Endometrium (tissue), 2 donors: ENCODE results near the gene ABHD12.

Source experiments
- FAIRE-seq: peaks from 2 replicates; lab custom pipeline; 2012; peaks lifted over from hg19 to GRCh38; lab: Jason Lieb, UNC
- donor health status: control.
- donor health status: control.

Gene ABHD12

GRCh38 chr20:25306991-25307903 lies 83.4 kb downstream of the ABHD12 start:
- no peak for FAIRE-seq

DNA sequence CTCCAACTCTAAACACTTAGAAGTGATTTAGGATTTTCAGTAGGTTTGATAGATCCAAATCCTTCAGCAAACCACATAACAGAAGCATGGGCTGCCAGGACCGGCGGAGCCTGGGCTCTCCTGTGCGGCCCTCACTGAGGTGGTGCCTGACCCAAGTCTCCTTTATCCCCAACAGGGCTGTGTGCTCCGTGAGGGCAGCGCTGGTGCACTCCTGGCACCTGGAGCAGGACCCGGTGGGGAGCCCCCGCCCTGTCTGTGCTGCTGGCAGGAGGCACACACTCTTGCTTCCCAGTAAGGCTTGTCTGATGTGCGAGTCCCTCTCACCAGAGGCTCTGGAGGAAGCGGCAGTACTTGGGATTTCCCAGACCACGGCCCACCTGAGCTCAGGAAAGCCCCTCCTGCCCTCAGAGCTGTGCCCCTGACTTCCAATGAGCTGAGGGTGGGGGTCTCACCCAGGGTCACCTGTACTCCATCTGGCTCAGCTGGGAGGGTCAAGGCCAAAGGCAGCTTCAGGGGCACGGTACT lies 86.5 kb downstream of the ABHD12 start:
- FAIRE-seq = no peak

DNA sequence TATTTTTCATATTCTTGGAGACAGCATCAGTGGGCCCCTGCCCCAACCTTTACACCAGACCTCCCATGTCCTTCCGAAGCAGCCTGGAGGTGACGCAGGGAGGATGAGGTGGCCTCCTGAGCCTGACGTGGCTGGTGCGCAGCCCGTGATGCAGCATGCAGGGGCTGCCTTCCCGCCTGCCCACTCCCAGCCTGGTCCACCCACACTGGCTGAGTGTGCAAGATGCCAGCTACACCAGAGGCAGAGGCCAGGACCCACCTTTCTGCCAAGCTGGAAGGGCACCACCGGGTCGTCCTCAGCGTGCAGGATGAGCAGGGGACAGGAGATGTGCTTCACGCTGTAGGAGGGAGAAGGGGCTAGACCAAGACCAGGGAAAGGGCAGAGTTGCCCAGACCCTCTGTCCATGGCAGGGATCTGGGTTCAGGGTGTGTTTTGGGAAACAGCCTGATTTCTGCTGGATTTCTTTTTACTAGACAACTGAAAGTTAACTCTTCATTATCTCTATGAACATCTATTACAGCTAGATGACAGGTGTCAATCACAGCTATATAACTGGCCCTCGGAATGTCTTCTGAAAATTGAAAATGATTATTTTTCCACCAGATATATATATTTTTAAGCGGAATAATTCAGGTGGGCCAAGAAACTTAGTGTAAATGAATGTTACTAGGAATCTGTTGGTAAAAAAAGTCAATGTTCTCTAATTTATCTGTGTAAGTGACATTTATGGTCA lies 87.2 kb downstream of the ABHD12 start:
- FAIRE-seq = no peak

GRCh38 chr20:25302596-25302995 lies 88.0 kb downstream of the ABHD12 start:
- no peak for FAIRE-seq

- no peak for FAIRE-seq
Measured at GRCh38 chr20:25301357-25301920, 89.2 kb downstream of the ABHD12 start.

DNA sequence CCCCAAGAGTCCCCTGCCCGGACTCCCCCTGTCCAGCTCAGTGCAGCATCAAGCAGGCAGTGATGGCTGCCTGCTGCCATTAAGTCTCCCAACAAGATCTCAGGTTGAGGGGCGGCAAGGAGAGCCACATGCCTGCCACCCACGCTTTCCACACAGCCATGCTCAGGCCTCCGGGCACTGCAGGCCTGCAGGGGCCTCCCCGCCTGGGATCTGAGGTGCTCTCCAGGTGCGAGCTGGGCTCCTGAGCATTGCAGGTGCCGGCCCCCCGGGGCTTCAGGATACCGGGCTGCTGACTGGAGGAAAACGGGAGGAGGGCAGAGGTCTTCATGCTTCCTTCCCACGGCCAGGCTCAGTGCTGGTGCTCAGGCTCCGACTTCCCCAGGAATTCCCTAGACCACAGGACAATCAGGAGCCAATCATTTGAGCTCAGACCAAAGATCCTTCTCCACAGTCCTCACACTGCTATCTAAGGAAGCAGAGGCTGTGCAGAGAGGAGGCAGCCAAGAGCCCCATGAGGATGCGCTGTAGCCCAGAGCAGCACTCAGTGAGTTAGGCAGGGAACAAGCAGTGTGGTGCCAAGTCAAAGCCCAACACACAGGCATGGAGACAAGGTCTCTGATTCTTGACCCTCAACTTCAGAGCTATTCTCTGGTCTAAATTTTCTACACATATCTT lies 90.0 kb downstream of the ABHD12 start:
- no peak for FAIRE-seq

DNA sequence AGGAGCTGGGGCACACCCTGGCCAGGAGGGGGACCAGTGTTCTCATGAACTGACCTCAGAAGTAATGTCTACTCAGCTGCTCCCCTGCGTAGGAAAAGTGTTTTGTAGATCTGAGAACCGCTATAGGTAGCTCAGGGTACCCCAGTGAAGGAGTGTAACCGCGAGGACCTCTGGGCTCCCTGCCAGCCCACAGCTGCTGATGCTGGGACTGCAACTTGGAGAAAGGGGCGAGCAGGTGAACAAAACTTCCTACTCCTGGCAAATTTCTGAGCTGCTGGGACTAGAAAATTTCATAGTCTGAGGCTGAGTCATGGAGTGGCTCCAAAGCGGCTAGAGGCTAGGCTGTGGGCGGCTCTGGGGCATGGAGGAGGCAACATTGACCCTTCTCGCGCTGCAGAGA lies 90.8 kb downstream of the ABHD12 start:
- FAIRE-seq = no peak

- FAIRE-seq = no peak
Measured at GRCh38 chr20:25297141-25297905, 93.3 kb downstream of the ABHD12 start.

DNA sequence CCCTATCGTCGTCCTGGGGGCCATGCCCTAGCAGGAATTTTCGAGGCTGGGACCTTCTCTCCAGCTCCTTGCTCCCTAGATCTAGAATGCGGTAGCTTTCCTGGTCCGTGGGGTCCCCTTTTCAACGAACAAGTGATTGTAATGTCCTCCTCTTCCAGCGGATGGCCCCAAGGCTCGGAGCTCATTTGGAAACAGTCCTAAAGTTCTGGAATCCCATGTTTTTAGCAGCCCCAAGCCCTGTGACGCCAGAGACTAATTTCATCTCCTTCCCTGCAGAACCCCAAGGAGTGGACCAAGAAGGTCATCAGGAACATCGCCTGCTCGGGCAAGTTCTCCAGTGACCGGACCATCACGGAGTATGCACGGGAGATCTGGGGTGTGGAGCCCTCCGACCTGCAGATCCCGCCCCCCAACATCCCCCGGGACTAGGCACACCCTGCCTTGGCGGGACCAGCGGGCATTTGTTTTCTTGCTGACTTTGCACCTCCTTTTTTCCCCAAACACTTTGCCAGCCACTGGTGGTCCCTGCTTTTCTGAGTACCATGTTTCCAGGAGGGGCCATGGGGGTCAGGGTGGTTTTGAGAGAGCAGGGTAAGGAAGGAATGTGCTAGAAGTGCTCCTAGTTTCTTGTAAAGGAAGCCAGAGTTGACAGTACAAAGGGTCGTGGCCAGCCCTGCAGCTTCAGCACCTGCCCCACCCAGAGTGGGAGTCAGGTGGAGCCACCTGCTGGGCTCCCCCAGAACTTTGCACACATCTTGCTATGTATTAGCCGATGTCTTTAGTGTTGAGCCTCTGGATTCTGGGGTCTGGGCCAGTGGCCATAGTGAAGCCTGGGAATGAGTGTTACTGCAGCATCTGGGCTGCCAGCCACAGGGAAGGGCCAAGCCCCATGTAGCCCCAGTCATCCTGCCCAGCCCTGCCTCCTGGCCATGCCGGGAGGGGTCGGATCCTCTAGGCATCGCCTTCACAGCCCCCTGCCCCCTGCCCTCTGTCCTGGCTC lies 94.2 kb downstream of the ABHD12 start:
- no peak for FAIRE-seq

DNA sequence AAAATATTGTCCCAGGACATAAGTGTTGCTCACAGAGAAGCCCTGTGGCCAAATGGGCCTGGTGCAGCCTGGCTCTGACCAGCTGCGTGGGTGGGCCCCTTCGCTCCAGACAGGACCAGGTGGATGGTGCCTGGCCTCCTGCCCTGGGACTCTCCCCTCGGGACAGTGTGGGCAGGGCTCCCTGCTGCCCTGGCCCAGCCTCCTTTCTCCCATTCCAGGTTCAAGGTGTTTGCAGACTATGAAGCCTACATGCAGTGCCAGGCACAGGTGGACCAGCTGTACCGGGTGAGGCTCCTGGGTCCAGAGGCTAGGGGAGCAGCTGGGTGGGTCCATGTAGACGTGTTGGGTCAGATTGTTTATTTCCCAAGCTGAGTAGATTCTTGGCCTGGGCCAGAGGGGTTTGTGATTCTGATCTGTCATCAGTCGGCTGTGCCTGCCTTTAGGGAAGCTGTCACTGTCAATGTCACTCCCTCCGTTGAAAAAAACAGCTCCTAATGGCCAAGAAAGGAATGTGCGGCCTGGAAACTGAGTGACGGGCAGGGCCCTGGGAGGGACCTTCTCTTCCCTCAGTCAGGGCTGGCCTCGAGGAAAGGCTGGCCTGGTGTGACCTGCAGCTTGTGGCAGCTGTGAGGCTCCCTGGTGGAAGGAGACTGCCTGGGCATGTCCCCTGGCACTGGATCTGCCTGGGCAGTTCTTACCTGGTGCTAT lies 95.1 kb downstream of the ABHD12 start:
- no peak for FAIRE-seq

- FAIRE-seq = no peak
Measured at GRCh38 chr20:25294459-25295385, 95.9 kb downstream of the ABHD12 start.

DNA sequence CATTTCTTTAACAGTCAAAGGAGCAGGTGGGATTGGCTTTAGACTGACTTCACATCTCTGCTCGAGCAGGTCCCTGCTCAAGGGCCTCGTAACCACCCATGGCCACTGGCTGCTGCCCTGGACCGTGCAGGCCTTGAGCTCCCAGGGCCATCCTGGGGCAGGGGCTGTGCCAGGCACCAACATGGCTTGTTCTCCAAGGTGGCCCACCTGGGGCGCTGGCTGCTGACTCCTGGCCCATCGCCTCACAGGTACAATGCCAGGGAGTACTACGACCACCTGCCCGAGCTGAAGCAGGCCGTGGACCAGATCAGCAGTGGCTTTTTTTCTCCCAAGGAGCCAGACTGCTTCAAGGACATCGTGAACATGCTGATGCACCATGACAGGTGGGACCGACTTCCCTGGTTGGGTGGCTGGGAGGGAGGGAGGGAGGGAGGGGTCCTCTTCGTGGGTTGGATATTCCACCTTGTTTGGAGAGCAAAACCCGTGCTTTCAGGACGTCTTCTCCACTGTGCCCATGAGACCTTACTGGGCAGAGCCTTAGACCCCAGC lies 96.7 kb downstream of the ABHD12 start:
- FAIRE-seq = no peak

- FAIRE-seq = no peak
Measured at GRCh38 chr20:25293507-25293906, 97.1 kb downstream of the ABHD12 start.

DNA sequence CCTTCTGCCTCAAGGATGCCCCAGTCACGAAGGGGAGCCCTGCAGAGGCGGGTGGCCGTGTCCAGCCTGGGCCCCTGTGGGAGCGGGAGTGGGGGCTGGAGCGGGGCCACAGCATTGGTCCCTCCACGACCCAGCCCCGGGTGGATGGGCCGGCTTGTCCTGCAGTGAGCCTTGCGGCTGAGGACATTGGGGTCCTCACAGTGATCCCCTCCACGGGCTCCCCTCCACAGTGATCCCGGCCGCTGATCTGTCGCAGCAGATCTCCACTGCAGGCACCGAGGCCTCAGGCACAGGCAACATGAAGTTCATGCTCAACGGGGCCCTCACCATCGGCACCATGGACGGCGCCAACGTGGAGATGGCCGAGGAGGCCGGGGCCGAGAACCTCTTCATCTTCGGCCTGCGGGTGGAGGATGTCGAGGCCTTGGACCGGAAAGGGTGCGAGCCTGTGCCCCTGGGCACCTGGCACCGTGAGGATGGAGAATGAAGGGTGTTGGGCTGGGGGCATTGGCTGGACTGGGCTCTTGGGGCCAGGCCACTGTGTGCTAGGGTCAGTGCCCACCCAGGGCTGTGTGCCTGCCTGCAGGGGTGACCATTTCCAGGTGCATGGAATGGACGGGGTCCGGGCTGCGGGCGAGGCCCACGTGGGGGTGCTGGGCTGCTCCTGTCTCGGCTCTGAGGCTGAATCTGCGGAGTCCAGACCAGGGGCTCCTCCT lies 98.3 kb downstream of the ABHD12 start:
- FAIRE-seq = no peak

DNA sequence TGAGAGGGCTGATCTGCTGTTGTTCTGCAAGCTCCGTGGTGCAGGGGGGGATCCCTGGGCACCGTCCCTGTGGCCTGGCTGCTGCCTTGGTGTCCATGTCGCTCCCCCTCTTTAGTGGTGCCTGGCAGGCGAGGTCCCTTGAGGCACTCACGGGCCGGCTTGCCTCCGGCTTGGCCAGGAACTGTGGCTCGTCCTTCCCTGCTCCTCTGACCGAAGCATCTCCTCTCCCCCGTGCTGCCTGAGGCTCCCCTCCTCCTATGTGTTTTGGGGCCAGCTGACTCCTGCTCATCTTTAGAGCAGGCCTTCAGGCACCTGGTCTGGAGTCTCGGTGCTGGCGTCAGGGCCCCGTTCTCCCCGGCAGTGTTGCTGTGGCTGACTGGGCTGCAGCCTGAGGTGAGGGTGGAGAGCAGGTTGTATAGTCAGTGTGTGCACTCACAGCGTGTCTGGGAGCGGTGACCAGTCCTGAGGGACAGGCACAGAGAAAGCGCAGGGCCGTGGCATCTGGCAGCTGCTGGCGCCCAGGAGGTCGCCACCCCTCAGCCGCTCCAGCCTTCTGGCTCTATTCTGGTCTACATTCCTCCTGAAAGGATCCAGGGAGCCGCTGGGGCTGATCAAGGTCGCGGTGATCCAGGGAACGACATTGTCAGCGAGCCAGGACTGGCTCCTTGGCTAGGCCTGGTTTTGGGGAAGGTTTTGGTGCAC lies 99.1 kb downstream of the ABHD12 start:
- FAIRE-seq = no peak

DNA sequence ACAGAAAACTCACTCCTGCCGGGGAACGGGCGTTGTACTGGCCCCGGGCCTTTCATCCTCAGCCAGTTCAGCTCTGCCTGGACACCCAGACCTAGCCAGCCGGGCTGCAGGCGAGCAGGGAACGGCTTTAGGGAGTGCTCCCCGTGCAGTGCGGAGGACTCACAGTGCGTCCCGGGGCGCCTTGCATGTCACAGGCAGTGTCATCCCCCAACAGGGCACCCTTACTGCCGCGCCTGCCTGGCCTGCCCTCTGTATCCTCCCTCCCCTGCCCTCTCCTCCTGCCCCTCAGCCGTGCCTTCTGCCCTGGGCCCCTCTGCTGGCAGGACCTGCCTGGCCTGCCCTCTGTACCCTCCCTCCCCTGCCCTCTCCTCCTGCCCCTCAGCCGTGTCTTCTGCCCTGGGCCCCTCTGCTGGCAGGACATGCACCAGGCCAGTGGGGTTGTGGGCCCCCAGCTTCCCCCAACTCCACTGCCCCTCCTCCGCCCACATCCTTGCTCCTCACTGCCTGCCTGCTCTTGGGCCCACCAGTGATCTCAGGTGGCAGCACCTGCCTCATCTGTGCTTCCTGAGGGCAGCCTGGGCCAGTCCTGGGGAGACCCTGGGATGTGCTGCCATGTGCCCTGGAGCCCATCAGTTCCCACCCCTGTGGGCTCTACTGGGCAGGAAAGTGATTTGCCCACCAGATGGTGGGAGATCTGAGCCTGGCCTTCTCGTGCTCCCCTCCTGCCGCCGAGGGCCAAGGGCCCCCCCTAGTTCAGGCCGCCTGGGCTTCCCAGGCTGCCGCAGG lies 99.8 kb downstream of the ABHD12 start:
- no peak for FAIRE-seq
